ENCODE data around the gene QRSL1. TPM values are rescaled to one million over a fixed set of nuclear protein-coding genes. Genes with fewer than 3 reads are reported as not detected.

Gene QRSL1
- total and polyA plus RNA-seq, 9 of the 15 experiments (the other 6 are each of a cell fraction or from before 2014, with no cell fraction given), result 14.6 to 31.5 (median 23.0) TPM

DNA sequence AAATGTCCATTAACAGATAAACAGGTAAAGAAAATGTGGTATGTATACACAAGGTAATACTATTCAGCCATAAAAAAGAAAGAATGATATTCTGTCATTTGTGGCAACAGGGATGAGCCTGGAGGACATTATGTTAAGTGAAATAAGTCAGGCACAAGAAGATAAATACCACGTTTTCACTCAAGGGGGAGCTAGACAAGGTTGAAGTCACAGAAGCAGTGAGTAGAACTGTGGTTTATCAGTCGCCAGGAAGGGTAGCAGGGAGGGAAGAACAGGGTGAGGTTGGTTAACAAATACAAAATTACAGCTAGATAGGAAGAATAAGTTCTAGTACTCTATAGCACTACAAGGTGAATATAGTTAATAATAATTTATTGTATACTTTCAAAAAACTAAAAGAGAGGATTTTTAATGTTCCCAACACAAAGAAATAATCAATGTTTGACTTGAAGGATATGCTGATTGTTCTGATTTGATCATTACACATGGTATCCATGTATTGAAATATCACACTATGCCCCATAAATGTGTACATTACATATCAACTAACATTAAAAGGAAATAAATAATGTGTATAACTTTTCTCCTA lies 21.2 kb upstream of the QRSL1 start (continued):
- TF ChIP-seq, protein P1, sequence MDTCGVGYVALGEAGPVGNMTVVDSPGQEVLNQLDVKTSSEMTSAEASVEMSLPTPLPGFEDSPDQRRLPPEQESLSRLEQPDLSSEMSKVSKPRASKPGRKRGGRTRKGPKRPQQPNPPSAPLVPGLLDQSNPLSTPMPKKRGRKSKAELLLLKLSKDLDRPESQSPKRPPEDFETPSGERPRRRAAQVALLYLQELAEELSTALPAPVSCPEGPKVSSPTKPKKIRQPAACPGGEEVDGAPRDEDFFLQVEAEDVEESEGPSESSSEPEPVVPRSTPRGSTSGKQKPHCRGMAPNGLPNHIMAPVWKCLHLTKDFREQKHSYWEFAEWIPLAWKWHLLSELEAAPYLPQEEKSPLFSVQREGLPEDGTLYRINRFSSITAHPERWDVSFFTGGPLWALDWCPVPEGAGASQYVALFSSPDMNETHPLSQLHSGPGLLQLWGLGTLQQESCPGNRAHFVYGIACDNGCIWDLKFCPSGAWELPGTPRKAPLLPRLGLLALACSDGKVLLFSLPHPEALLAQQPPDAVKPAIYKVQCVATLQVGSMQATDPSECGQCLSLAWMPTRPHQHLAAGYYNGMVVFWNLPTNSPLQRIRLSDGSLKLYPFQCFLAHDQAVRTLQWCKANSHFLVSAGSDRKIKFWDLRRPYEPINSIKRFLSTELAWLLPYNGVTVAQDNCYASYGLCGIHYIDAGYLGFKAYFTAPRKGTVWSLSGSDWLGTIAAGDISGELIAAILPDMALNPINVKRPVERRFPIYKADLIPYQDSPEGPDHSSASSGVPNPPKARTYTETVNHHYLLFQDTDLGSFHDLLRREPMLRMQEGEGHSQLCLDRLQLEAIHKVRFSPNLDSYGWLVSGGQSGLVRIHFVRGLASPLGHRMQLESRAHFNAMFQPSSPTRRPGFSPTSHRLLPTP (IDR thresholded peaks at IDR 0.05; ENCODE audit: borderline replicate concordance, extremely low read depth, insufficient read length), result no peak
- TF ChIP-seq RNF2 (IDR thresholded peaks at IDR 0.05), result no peak
- TF ChIP-seq, protein P2, sequence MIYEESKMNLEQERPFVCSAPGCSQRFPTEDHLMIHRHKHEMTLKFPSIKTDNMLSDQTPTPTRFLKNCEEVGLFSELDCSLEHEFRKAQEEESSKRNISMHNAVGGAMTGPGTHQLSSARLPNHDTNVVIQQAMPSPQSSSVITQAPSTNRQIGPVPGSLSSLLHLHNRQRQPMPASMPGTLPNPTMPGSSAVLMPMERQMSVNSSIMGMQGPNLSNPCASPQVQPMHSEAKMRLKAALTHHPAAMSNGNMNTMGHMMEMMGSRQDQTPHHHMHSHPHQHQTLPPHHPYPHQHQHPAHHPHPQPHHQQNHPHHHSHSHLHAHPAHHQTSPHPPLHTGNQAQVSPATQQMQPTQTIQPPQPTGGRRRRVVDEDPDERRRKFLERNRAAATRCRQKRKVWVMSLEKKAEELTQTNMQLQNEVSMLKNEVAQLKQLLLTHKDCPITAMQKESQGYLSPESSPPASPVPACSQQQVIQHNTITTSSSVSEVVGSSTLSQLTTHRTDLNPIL (CRISPR knock-in tag; IDR thresholded peaks at IDR 0.05), result no peak
- no peak for TF ChIP-seq PRMT5 (CRISPR knock-in tag; IDR thresholded peaks at IDR 0.05)
- TF ChIP-seq, protein P3, sequence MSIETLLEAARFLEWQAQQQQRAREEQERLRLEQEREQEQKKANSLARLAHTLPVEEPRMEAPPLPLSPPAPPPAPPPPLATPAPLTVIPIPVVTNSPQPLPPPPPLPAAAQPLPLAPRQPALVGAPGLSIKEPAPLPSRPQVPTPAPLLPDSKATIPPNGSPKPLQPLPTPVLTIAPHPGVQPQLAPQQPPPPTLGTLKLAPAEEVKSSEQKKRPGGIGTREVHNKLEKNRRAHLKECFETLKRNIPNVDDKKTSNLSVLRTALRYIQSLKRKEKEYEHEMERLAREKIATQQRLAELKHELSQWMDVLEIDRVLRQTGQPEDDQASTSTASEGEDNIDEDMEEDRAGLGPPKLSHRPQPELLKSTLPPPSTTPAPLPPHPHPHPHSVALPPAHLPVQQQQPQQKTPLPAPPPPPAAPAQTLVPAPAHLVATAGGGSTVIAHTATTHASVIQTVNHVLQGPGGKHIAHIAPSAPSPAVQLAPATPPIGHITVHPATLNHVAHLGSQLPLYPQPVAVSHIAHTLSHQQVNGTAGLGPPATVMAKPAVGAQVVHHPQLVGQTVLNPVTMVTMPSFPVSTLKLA (conservative IDR thresholded peaks at IDR 0.05), result peak in 1 of 2 experiments; percentile 37; a peak in 1 of 4 replicates
- TF ChIP-seq ZSCAN29 (IDR thresholded peaks at IDR 0.05), result no peak
- no peak for TF ChIP-seq ETS2 (tag; IDR thresholded peaks at IDR 0.05; ENCODE audit: borderline replicate concordance, poor library complexity, severe bottlenecking)
- TF ChIP-seq, protein P4, sequence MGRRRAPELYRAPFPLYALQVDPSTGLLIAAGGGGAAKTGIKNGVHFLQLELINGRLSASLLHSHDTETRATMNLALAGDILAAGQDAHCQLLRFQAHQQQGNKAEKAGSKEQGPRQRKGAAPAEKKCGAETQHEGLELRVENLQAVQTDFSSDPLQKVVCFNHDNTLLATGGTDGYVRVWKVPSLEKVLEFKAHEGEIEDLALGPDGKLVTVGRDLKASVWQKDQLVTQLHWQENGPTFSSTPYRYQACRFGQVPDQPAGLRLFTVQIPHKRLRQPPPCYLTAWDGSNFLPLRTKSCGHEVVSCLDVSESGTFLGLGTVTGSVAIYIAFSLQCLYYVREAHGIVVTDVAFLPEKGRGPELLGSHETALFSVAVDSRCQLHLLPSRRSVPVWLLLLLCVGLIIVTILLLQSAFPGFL (CRISPR knock-in tag; IDR thresholded peaks at IDR 0.05), result no peak
- TF ChIP-seq ZNF146 (CRISPR knock-in tag; IDR thresholded peaks at IDR 0.05; ENCODE audit: unreplicated experiment), result no peak
- no peak for TF ChIP-seq TCFL5 (CRISPR knock-in tag; conservative IDR thresholded peaks at IDR 0.05)
- TF ChIP-seq, protein P5, sequence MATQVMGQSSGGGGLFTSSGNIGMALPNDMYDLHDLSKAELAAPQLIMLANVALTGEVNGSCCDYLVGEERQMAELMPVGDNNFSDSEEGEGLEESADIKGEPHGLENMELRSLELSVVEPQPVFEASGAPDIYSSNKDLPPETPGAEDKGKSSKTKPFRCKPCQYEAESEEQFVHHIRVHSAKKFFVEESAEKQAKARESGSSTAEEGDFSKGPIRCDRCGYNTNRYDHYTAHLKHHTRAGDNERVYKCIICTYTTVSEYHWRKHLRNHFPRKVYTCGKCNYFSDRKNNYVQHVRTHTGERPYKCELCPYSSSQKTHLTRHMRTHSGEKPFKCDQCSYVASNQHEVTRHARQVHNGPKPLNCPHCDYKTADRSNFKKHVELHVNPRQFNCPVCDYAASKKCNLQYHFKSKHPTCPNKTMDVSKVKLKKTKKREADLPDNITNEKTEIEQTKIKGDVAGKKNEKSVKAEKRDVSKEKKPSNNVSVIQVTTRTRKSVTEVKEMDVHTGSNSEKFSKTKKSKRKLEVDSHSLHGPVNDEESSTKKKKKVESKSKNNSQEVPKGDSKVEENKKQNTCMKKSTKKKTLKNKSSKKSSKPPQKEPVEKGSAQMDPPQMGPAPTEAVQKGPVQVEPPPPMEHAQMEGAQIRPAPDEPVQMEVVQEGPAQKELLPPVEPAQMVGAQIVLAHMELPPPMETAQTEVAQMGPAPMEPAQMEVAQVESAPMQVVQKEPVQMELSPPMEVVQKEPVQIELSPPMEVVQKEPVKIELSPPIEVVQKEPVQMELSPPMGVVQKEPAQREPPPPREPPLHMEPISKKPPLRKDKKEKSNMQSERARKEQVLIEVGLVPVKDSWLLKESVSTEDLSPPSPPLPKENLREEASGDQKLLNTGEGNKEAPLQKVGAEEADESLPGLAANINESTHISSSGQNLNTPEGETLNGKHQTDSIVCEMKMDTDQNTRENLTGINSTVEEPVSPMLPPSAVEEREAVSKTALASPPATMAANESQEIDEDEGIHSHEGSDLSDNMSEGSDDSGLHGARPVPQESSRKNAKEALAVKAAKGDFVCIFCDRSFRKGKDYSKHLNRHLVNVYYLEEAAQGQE (IDR thresholded peaks at IDR 0.05; ENCODE audit: borderline replicate concordance), result peak; percentile 57; the same call in 1 of the 2 replicates
- TF ChIP-seq, protein P5 (CRISPR knock-in tag; IDR thresholded peaks at IDR 0.05; ENCODE audit: low read depth), result no peak

Data from K562 (cell line).